Measurements from ENCODE around the gene FKBP15.
A peak's percentile ranks its signal among the peaks of the same experiment; 100 is the strongest.
"Not testable (repeated sequence)": the region's sequence is repeated elsewhere in the genome, so short reads cannot be mapped to it uniquely, and the experiment has no call there.

FKBP15 gene

GRCh38 chr9:113154471-113154870 lies 66.6 kb downstream of the FKBP15 start:
- H3K27ac ChIP-seq (ENCODE audit: low read length) = no peak overlapping the region
- peaks cover 22% of the 10 kb centered on the region for H3K27me3 ChIP-seq (ENCODE audit: control insufficient read depth, insufficient read depth, low read length)
- H3K36me3 ChIP-seq (ENCODE audit: control insufficient read depth, low read depth, low read length) = no peaks in the 10 kb centered on the region
- peaks cover 8% of the 10 kb centered on the region for H3K4me1 ChIP-seq (ENCODE audit: control insufficient read depth, low read depth, low read length)
- no peak overlapping the region for H3K9ac ChIP-seq (ENCODE audit: low read length)
- H3K9me3 ChIP-seq (ENCODE audit: control insufficient read depth, low read depth, low read length) = no peaks in the 10 kb centered on the region
- H3K4me3 ChIP-seq (ENCODE audit: low read length) = no peak overlapping the region

GRCh38 chr9:113153599-113153998 lies 67.5 kb downstream of the FKBP15 start:
- Histone ChIP-seq H3K4me3 (ENCODE audit: low read length) (no peak overlapping the region), H3K9ac (ENCODE audit: low read length) (no peak overlapping the region), H3K27ac (ENCODE audit: low read length) (no peak overlapping the region)

GRCh38 chr9:113152699-113153098 lies 68.4 kb downstream of the FKBP15 start:
- peaks cover 22% of the 10 kb centered on the region for H3K27me3 ChIP-seq (ENCODE audit: control insufficient read depth, insufficient read depth, low read length)
- H3K4me1 ChIP-seq (ENCODE audit: control insufficient read depth, low read depth, low read length) = peaks cover 8% of the 10 kb centered on the region
- no peaks in the 10 kb centered on the region for H3K36me3 ChIP-seq (ENCODE audit: control insufficient read depth, low read depth, low read length)
- no peaks in the 10 kb centered on the region for H3K9me3 ChIP-seq (ENCODE audit: control insufficient read depth, low read depth, low read length)
- no peak overlapping the region for H3K27ac ChIP-seq (ENCODE audit: low read length)
- no peak overlapping the region for H3K4me3 ChIP-seq (ENCODE audit: low read length)
- no peak overlapping the region for H3K9ac ChIP-seq (ENCODE audit: low read length)

More at GRCh38 chr9:113153599-113153998, 67.5 kb downstream of the FKBP15 start:
- peaks cover 8% of the 10 kb centered on the region for H3K4me1 ChIP-seq (ENCODE audit: control insufficient read depth, low read depth, low read length)
- no peaks in the 10 kb centered on the region for H3K36me3 ChIP-seq (ENCODE audit: control insufficient read depth, low read depth, low read length)
- peaks cover 22% of the 10 kb centered on the region for H3K27me3 ChIP-seq (ENCODE audit: control insufficient read depth, insufficient read depth, low read length)
- H3K9me3 ChIP-seq (ENCODE audit: control insufficient read depth, low read depth, low read length) = no peaks in the 10 kb centered on the region

- H3K36me3 ChIP-seq (ENCODE audit: control insufficient read depth, low read depth, low read length) = no peaks in the 10 kb centered on the region
- no peak overlapping the region for H3K27ac ChIP-seq (ENCODE audit: low read length)
- H3K9ac ChIP-seq (ENCODE audit: low read length) = no peak overlapping the region
- H3K4me1 ChIP-seq (ENCODE audit: control insufficient read depth, low read depth, low read length) = peaks cover 8% of the 10 kb centered on the region
- H3K27me3 ChIP-seq (ENCODE audit: control insufficient read depth, insufficient read depth, low read length) = peaks cover 22% of the 10 kb centered on the region
- H3K9me3 ChIP-seq (ENCODE audit: control insufficient read depth, low read depth, low read length) = no peaks in the 10 kb centered on the region
- peak overlapping the region; percentile 72 for H3K4me3 ChIP-seq (ENCODE audit: low read length)
Observed at GRCh38 chr9:113151696-113152630, 69.1 kb downstream of the FKBP15 start.

- H3K4me3 ChIP-seq (ENCODE audit: low read length) = peak within 1 kb of the TSS; percentile 72
- peaks cover 2% of the 10 kb centered on the region for H3K4me1 ChIP-seq (ENCODE audit: control insufficient read depth, low read depth, low read length)
- no peaks in the 10 kb centered on the region for H3K9me3 ChIP-seq (ENCODE audit: control insufficient read depth, low read depth, low read length)
- no peak within 1 kb of the TSS for H3K27ac ChIP-seq (ENCODE audit: low read length)
- H3K36me3 ChIP-seq (ENCODE audit: control insufficient read depth, low read depth, low read length) = no peaks in the 10 kb centered on the region
- peaks cover 22% of the 10 kb centered on the region for H3K27me3 ChIP-seq (ENCODE audit: control insufficient read depth, insufficient read depth, low read length)
- H3K9ac ChIP-seq (ENCODE audit: low read length) = no peak within 1 kb of the TSS
Observed at GRCh38 chr9:113150670-113151611, 70.1 kb downstream of the FKBP15 start, which contains the start of gene SLC31A2. SLC31A2 (plus strand) TSS chr9:113151007; CDS start chr9:113151075, 68 bp downstream.

- H3K4me1 ChIP-seq (ENCODE audit: control insufficient read depth, low read depth, low read length); H3K9ac ChIP-seq (ENCODE audit: low read length); H3K4me3 ChIP-seq (ENCODE audit: low read length); H3K9me3 ChIP-seq (ENCODE audit: control insufficient read depth, low read depth, low read length); H3K27ac ChIP-seq (ENCODE audit: low read length); H3K36me3 ChIP-seq (ENCODE audit: control insufficient read depth, low read depth, low read length): not testable (repeated sequence)
- peaks cover 22% of the 10 kb centered on the region for H3K27me3 ChIP-seq (ENCODE audit: control insufficient read depth, insufficient read depth, low read length)
Observed at GRCh38 chr9:113149561-113149960, 71.5 kb downstream of the FKBP15 start.

GRCh38 chr9:113148781-113149510 lies 72.1 kb downstream of the FKBP15 start:
- no peak overlapping the region for H3K27ac ChIP-seq (ENCODE audit: low read length)
- H3K9me3 ChIP-seq (ENCODE audit: control insufficient read depth, low read depth, low read length) = no peaks in the 10 kb centered on the region
- no peaks in the 10 kb centered on the region for H3K36me3 ChIP-seq (ENCODE audit: control insufficient read depth, low read depth, low read length)
- H3K4me3 ChIP-seq (ENCODE audit: low read length) = no peak overlapping the region
- H3K9ac ChIP-seq (ENCODE audit: low read length) = no peak overlapping the region
- no peaks in the 10 kb centered on the region for H3K4me1 ChIP-seq (ENCODE audit: control insufficient read depth, low read depth, low read length)
- H3K27me3 ChIP-seq (ENCODE audit: control insufficient read depth, insufficient read depth, low read length) = peaks cover 22% of the 10 kb centered on the region

- Histone ChIP-seq H3K36me3 (ENCODE audit: control insufficient read depth, low read depth, low read length) (no peaks in the 10 kb centered on the region), H3K4me1 (ENCODE audit: control insufficient read depth, low read depth, low read length) (no peaks in the 10 kb centered on the region), H3K9me3 (ENCODE audit: control insufficient read depth, low read depth, low read length) (no peaks in the 10 kb centered on the region), H3K4me3 (ENCODE audit: low read length) (no peak overlapping the region), H3K27ac (ENCODE audit: low read length) (no peak overlapping the region), H3K27me3 (ENCODE audit: control insufficient read depth, insufficient read depth, low read length) (peaks cover 22% of the 10 kb centered on the region), H3K9ac (ENCODE audit: low read length) (no peak overlapping the region)
Observed at GRCh38 chr9:113148372-113148705, 72.7 kb downstream of the FKBP15 start.

- Histone ChIP-seq H3K4me1 (ENCODE audit: control insufficient read depth, low read depth, low read length) (no peaks in the 10 kb centered on the region), H3K9ac (ENCODE audit: low read length) (no peak overlapping the region), H3K36me3 (ENCODE audit: control insufficient read depth, low read depth, low read length) (no peaks in the 10 kb centered on the region), H3K27me3 (ENCODE audit: control insufficient read depth, insufficient read depth, low read length) (no peaks in the 10 kb centered on the region), H3K4me3 (ENCODE audit: low read length) (no peak overlapping the region), H3K27ac (ENCODE audit: low read length) (no peak overlapping the region), H3K9me3 (ENCODE audit: control insufficient read depth, low read depth, low read length) (peaks cover 4% of the 10 kb centered on the region)
Observed at GRCh38 chr9:113143432-113144227, 77.4 kb downstream of the FKBP15 start.

- H3K4me1 ChIP-seq (ENCODE audit: control insufficient read depth, low read depth, low read length); H3K27ac ChIP-seq (ENCODE audit: low read length); H3K4me3 ChIP-seq (ENCODE audit: low read length); H3K27me3 ChIP-seq (ENCODE audit: control insufficient read depth, insufficient read depth, low read length); H3K9ac ChIP-seq (ENCODE audit: low read length); H3K9me3 ChIP-seq (ENCODE audit: control insufficient read depth, low read depth, low read length); H3K36me3 ChIP-seq (ENCODE audit: control insufficient read depth, low read depth, low read length): not testable (repeated sequence)
Observed at GRCh38 chr9:113140896-113141295, 80.2 kb downstream of the FKBP15 start.
